ENCODE measurements around the gene FRMD1.

Gene FRMD1

GRCh38 chr6:168043193-168043847 is 35.7 kb downstream of the FRMD1 start:
- H3K27ac ChIP-seq (replicated peaks), result no peak overlapping the region
- TF ChIP-seq POLR2AphosphoS5 (IDR thresholded peaks at IDR 0.05; ENCODE audit: low read depth), result no peak
- no peak for TF ChIP-seq GABPA (IDR thresholded peaks at IDR 0.05; ENCODE audit: low read depth)
- TF ChIP-seq CTCF (IDR thresholded peaks at IDR 0.05; ENCODE audit: insufficient read depth, low read length), result no peak
- TF ChIP-seq SPI1 (IDR thresholded peaks at IDR 0.05; ENCODE audit: borderline replicate concordance, low read depth), result no peak
- no peak for TF ChIP-seq REST (IDR thresholded peaks at IDR 0.05; ENCODE audit: insufficient replicate concordance, low read depth)
- DNase-seq (ENCODE audit: low read depth in 1 of 2, low spot score in 1 of 2), result no peak

GRCh38 chr6:168042426-168043192 is 36.4 kb downstream of the FRMD1 start:
- no peak for DNase-seq (ENCODE audit: low read depth in 1 of 2, low spot score in 1 of 2)
- Histone ChIP-seq H3K27ac (replicated peaks) (no peak overlapping the region), H3K4me3 (replicated peaks; ENCODE audit: insufficient read depth, low read length) (no peak overlapping the region), H3K27me3 (ENCODE audit: insufficient read depth, poor library complexity, severe bottlenecking) (no peaks in the 10 kb centered on the region)
- no peak for TF ChIP-seq REST (IDR thresholded peaks at IDR 0.05; ENCODE audit: insufficient replicate concordance, low read depth)
- no peak for TF ChIP-seq CTCF (IDR thresholded peaks at IDR 0.05; ENCODE audit: insufficient read depth, low read length)
- no peak for TF ChIP-seq POLR2AphosphoS5 (IDR thresholded peaks at IDR 0.05; ENCODE audit: low read depth)
- no peak for TF ChIP-seq SPI1 (IDR thresholded peaks at IDR 0.05; ENCODE audit: borderline replicate concordance, low read depth)
- no peak for TF ChIP-seq GABPA (IDR thresholded peaks at IDR 0.05; ENCODE audit: low read depth)

More at GRCh38 chr6:168043193-168043847, 35.7 kb downstream of the FRMD1 start:
- Histone ChIP-seq H3K4me3 (replicated peaks; ENCODE audit: insufficient read depth, low read length) (no peak overlapping the region), H3K27me3 (ENCODE audit: insufficient read depth, poor library complexity, severe bottlenecking) (no peaks in the 10 kb centered on the region)

- TF ChIP-seq REST (IDR thresholded peaks at IDR 0.05; ENCODE audit: insufficient replicate concordance, low read depth) (no peak), GABPA (IDR thresholded peaks at IDR 0.05; ENCODE audit: low read depth) (no peak), CTCF (IDR thresholded peaks at IDR 0.05; ENCODE audit: insufficient read depth, low read length) (no peak)
- DNase-seq (ENCODE audit: low read depth in 1 of 2, low spot score in 1 of 2), result no peak
- Histone ChIP-seq H3K4me3 (replicated peaks; ENCODE audit: insufficient read depth, low read length) (no peak overlapping the region), H3K27me3 (ENCODE audit: insufficient read depth, poor library complexity, severe bottlenecking) (no peaks in the 10 kb centered on the region), H3K27ac (replicated peaks) (no peak overlapping the region)
These were observed 37.1 kb downstream of the FRMD1 start for GRCh38 chr6:168041928-168042327.
